Myometrial cell (primary cell): Measurements from ENCODE around the gene FAM53B. TPM values are rescaled to one million over a fixed set of nuclear protein-coding genes. Genes with fewer than 3 reads are reported as not detected.

ENCODE experiments used
- total RNA-seq: library from RNA; depleted of rRNA; stranded (reverse); fragments of >200 nt; gene quantifications from 2 replicates; pipeline ENCODE4 v1.2.3, GENCODE V29; 2015

FAM53B gene, protein sequence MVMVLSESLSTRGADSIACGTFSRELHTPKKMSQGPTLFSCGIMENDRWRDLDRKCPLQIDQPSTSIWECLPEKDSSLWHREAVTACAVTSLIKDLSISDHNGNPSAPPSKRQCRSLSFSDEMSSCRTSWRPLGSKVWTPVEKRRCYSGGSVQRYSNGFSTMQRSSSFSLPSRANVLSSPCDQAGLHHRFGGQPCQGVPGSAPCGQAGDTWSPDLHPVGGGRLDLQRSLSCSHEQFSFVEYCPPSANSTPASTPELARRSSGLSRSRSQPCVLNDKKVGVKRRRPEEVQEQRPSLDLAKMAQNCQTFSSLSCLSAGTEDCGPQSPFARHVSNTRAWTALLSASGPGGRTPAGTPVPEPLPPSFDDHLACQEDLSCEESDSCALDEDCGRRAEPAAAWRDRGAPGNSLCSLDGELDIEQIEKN
- 15.4 and 19.3 TPM in 2 replicates for total RNA-seq

DNA sequence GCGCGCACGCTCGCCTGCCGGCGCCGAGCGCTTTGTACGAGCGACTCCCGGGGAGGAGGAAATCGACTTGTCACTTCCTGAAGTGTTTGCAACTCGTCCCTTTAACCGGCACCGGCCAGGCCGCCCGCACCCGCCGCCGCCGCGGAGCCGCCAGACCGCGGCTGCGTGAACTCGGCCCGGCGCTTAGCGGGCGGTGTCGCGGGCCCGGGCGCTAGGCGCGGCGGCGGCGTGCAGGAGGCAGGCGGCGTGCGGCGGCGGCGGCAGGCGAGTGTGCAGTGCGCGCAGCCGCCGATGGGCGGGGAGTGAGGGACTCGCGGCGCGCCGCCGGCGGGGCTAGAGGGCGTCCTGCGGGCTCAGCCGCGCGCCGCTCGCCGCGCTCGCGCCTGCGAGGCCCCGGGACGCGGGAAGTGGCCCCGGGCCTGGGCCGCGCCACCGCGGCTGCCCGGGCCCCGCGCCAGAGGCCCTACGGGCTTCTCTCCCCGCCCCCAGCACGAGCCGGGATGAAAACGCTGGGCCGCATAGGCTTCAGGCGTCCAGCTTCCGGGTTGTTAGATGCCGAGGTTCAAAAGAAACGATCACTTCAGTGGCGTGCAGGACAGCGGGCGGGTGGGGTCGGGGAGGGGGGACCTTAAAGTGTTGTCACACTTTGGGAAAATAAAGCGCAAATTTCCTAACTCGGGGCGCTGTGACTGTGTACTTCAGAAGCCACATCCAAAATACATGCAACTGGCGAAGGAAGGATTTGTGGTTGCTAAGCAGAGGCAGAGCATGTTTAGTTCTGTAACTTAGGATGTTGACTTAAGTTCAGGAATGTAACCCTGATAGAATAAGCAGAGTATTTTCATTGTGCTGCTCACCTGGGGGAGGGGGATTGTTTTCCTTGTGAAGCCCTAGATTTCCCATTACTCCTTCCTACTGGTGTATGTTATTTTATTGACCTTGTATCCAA lies at the start of gene FAM53B:
TSS of gene FAM53B (minus strand) at position 277 of the 949 bp plus-strand sequence. CDS start 37,665 bp downstream, outside the sequence.

DNA sequence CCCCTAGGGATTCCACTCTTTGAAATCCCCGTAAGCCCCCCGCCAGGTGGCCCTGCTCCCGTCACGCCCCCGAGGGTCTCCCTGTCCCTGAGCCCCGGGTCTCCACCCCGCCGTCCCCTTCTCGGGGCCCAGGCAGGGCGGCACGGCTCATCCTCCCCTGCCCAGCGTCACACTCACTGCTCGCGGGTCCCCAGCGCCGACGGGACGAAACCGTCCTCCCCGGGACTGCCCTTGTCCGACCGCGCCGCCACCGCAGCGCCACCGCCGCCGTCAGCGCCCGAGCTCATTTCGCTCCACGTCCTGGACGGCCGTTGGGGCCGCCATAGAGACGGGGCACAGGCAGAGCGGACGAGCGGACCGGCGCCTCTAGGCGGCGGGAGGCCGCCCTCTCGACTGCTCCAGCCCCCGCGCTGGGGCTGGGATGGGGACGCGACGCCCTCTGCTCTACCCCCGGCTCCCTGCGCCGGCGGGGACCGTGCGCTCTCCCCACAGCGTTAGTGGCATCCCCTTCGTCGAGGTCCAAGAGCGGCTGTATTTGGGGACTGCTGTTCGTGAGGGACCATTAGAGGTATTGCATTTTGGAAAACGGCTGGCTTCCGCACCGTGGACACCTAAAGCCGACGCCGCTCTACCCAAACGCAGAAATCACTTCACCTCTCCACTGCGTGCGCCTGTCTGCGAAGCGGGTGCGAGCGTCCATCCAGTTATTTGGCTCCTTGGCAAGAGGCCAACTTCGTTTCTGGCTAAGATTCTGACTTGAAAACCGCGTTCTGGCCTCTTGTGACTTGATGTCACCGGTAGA lies 47.6 kb upstream of the FAM53B start, which contains the start of gene EEF1AKMT2:
TSS of gene EEF1AKMT2 (minus strand) at position 341 of the 802 bp plus-strand sequence. CDS start at position 287, 54 bp downstream.

Other genes starting within 250 kb of the FAM53B start
- gene EEF1AKMT2, start 47.5 kb upstream of the FAM53B start, total RNA-seq, result 12.1 and 20.2 TPM in 2 replicates
- 15.0 and 18.8 TPM in 2 replicates for gene ABRAXAS2, start 57.4 kb upstream of the FAM53B start, total RNA-seq
- gene ZRANB1, start 197.7 kb upstream of the FAM53B start, total RNA-seq, result 17.6 and 26.2 TPM in 2 replicates